NCI-H1092 (cell line): ENCODE results near the gene HERC4.
"Not testable (repeated sequence)": the region's sequence is repeated elsewhere in the genome, so short reads cannot be mapped to it uniquely, and the experiment has no call there.

Experiments used
- DNase-seq: peaks from one replicate; lab custom pipeline; 2025; lab: John Stamatoyannopoulos, UW

HERC4 gene

GRCh38 chr10:68092512-68092911 is 17.4 kb upstream of the HERC4 start:
- DNase-seq = no peak

- DNase-seq = no peak
Observed at GRCh38 chr10:68090586-68090985, 15.5 kb upstream of the HERC4 start.

GRCh38 chr10:68088740-68089139 is 13.7 kb upstream of the HERC4 start:
- no peak for DNase-seq

- DNase-seq = no peak
Observed at GRCh38 chr10:68087685-68088401, 12.8 kb upstream of the HERC4 start.

- DNase-seq = no peak
Observed at GRCh38 chr10:68086910-68087684, 12.0 kb upstream of the HERC4 start.

- DNase-seq = no peak
Observed at GRCh38 chr10:68086011-68086410, 10.9 kb upstream of the HERC4 start.

- no peak for DNase-seq
Observed at GRCh38 chr10:68084469-68084868, 9.4 kb upstream of the HERC4 start.

- DNase-seq = no peak
Observed at GRCh38 chr10:68083953-68084352, 8.9 kb upstream of the HERC4 start.

GRCh38 chr10:68082872-68083271 is 7.8 kb upstream of the HERC4 start:
- DNase-seq = no peak

- no peak for DNase-seq
Observed at GRCh38 chr10:68081916-68082315, 6.8 kb upstream of the HERC4 start.

GRCh38 chr10:68080853-68081431 is 5.9 kb upstream of the HERC4 start:
- DNase-seq = no peak

- no peak for DNase-seq
Observed at GRCh38 chr10:68079434-68079833, 4.4 kb upstream of the HERC4 start.

GRCh38 chr10:68077026-68077425 is 1.9 kb upstream of the HERC4 start:
- no peak for DNase-seq

GRCh38 chr10:68076081-68076480 is 998 bp upstream of the HERC4 start:
- DNase-seq = not testable (repeated sequence)

- DNase-seq = no peak
Observed at GRCh38 chr10:68075550-68076004, 494 bp upstream of the HERC4 start.

GRCh38 chr10:68074031-68074774 is 880 bp downstream of the HERC4 start:
- no peak for DNase-seq

- DNase-seq = no peak
Observed at GRCh38 chr10:68073631-68074030, 1.5 kb downstream of the HERC4 start.

GRCh38 chr10:68067508-68067907 is 7.6 kb downstream of the HERC4 start:
- no peak for DNase-seq

- no peak for DNase-seq
Observed at GRCh38 chr10:68067029-68067428, 8.1 kb downstream of the HERC4 start.

GRCh38 chr10:68053553-68053952 is 21.5 kb downstream of the HERC4 start:
- no peak for DNase-seq

GRCh38 chr10:68052463-68052862 is 22.6 kb downstream of the HERC4 start:
- DNase-seq = no peak
